ENCODE data around the gene LIPG.

The LIPG gene

DNA sequence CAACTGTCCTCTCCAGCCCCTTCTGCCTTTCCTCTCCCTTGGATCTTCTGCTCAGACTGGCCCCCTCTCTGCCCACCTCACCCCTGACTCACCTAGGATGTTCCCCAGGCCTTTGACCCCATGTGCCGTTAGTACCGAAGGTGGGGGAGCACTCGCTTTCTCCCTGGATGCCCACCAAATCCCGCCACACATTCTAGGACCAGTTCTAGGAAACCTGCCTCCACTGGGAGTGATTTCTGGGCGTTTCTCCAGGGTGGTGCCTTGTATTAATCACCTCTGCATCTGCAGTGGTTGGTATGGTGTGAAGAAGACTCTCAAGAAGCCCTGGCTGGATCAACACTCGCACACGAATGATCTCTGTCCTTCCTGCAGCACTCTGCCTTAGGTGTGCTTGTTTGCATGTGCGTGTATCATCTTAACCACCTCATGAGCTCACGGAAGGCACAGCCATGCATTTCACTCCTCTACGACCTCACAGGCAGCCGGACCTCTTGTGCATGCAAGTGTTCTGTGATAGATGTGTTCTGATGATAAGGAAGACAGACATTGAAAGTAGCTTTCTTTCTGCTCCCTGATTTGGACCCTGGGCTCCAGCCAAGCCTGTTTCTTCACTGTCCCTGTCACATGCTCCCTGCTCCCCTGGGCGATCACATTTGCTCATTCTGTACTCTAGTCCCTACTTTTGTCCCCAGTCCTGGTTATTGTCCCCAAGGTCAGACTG, 69.4 kb downstream of the LIPG start:
- CTCF ChIA-PET: interaction anchor here (1.6 kb wide), 1 partner anchor 72 kb away, joined by 4 read pairs; no protein-coding TSS in a partner anchor
- no peak overlapping the region for H3K4me3 ChIP-seq (ENCODE audit: low read depth, low read length)
- no peak overlapping the region for H3K27ac ChIP-seq (ENCODE audit: extremely low read depth, low read depth, low read length)
- H3K4me1 ChIP-seq (ENCODE audit: control insufficient read depth, insufficient read depth, low read length): no peaks in the 10 kb centered on the region
- no peaks in the 10 kb centered on the region for H3K36me3 ChIP-seq (ENCODE audit: control insufficient read depth in 2 of 2, insufficient read depth in 1 of 2, low read length in 2 of 2)
- no peaks in the 10 kb centered on the region for H3K9me3 ChIP-seq (ENCODE audit: control insufficient read depth, insufficient read depth, low read depth, low read length)
- TF ChIP-seq, protein P1, sequence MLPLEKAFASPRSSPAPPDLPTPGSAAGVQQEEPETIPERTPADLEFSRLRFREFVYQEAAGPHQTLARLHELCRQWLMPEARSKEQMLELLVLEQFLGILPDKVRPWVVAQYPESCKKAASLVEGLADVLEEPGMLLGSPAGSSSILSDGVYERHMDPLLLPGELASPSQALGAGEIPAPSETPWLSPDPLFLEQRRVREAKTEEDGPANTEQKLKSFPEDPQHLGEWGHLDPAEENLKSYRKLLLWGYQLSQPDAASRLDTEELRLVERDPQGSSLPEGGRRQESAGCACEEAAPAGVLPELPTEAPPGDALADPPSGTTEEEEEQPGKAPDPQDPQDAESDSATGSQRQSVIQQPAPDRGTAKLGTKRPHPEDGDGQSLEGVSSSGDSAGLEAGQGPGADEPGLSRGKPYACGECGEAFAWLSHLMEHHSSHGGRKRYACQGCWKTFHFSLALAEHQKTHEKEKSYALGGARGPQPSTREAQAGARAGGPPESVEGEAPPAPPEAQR (tag by site-specific recombination; IDR thresholded peaks at IDR 0.05): no peak
- TF ChIP-seq ZNF221 (tag by site-specific recombination; IDR thresholded peaks at IDR 0.05; ENCODE audit: borderline replicate concordance) (no peak), ZNF549 (tag by site-specific recombination; IDR thresholded peaks at IDR 0.05) (no peak), ZFP69B (tag by site-specific recombination; IDR thresholded peaks at IDR 0.05) (no peak), ZFHX2 (tag by site-specific recombination; conservative IDR thresholded peaks at IDR 0.05) (no peak), ZSCAN30 (tag by site-specific recombination; IDR thresholded peaks at IDR 0.05) (no peak), ZNF830 (tag by site-specific recombination; IDR thresholded peaks at IDR 0.05; ENCODE audit: low read depth) (no peak), ZNF518A (tag by site-specific recombination; conservative IDR thresholded peaks at IDR 0.05; ENCODE audit: low read depth) (no peak), ZNF555 (tag by site-specific recombination; conservative IDR thresholded peaks at IDR 0.05) (no peak), ZNF132 (tag by site-specific recombination; IDR thresholded peaks at IDR 0.05; ENCODE audit: borderline replicate concordance) (no peak), ZBTB8A (tag by site-specific recombination; IDR thresholded peaks at IDR 0.05) (no peak), ZNF391 (tag by site-specific recombination; IDR thresholded peaks at IDR 0.05; ENCODE audit: borderline replicate concordance, low read depth) (no peak), ZNF146 (tag by site-specific recombination; IDR thresholded peaks at IDR 0.05) (no peak), EGR2 (tag by site-specific recombination; IDR thresholded peaks at IDR 0.05; ENCODE audit: low read depth) (no peak), ZNF140 (tag by site-specific recombination; IDR thresholded peaks at IDR 0.05) (no peak)
- TF ChIP-seq, protein P2, sequence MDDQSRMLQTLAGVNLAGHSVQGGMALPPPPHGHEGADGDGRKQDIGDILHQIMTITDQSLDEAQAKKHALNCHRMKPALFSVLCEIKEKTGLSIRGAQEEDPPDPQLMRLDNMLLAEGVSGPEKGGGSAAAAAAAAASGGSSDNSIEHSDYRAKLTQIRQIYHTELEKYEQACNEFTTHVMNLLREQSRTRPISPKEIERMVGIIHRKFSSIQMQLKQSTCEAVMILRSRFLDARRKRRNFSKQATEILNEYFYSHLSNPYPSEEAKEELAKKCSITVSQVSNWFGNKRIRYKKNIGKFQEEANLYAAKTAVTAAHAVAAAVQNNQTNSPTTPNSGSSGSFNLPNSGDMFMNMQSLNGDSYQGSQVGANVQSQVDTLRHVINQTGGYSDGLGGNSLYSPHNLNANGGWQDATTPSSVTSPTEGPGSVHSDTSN (CRISPR knock-in tag; IDR thresholded peaks at IDR 0.05): no peak
- TF ChIP-seq, protein P3, sequence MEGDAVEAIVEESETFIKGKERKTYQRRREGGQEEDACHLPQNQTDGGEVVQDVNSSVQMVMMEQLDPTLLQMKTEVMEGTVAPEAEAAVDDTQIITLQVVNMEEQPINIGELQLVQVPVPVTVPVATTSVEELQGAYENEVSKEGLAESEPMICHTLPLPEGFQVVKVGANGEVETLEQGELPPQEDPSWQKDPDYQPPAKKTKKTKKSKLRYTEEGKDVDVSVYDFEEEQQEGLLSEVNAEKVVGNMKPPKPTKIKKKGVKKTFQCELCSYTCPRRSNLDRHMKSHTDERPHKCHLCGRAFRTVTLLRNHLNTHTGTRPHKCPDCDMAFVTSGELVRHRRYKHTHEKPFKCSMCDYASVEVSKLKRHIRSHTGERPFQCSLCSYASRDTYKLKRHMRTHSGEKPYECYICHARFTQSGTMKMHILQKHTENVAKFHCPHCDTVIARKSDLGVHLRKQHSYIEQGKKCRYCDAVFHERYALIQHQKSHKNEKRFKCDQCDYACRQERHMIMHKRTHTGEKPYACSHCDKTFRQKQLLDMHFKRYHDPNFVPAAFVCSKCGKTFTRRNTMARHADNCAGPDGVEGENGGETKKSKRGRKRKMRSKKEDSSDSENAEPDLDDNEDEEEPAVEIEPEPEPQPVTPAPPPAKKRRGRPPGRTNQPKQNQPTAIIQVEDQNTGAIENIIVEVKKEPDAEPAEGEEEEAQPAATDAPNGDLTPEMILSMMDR (tag by site-specific recombination; IDR thresholded peaks at IDR 0.05): no peak
- POLR2A ChIA-PET: no interaction called here
